H1 (cell line): ENCODE results near the gene ELP5. TPM values are rescaled to one million over a fixed set of nuclear protein-coding genes. Genes with fewer than 3 reads are reported as not detected.

Experiments
- CTCF ChIA-PET: fragments of 300-600 bp; sonication (Branson Sonifier 250); formaldehyde crosslinking; loops from one replicate; lab custom pipeline; 2021; ENCODE audit not compliant: partially characterized antibody; lab: Charles Lee
- POLR2A ChIA-PET: fragments of 300-600 bp; sonication (Branson Sonifier 250); formaldehyde crosslinking; loops from one replicate; lab custom pipeline; 2021; ENCODE audit warnings: inconsistent platforms; ENCODE audit not compliant: partially characterized antibody; lab: Charles Lee
- DNase-seq, 2 experiments: peaks; one replicate each; pipeline versions ENCODE4 v3.0.0 to v3.0.0-alpha.2; 2010 to 2022; ENCODE audit warnings: low spot score in 2 of 2, low read depth in 1 of 2, mixed read lengths in 1 of 2
- FAIRE-seq: peaks from 2 replicates; lab custom pipeline; 2011; peaks lifted over from hg19 to GRCh38; lab: Jason Lieb, UNC
- H2AFZ ChIP-seq: 2 replicates; pipeline ENCODE4 v1.8.1; 2012; ENCODE audit warnings: low read length, inconsistent platforms
- H2AK5ac ChIP-seq: 2 replicates; pipeline ENCODE4 v1.6.1; 2013; ENCODE audit warnings: low read depth, low read length
- H2BK120ac ChIP-seq: replicated peaks from 2 replicates; pipeline ENCODE3; 2013; ENCODE audit warnings: low read depth, low read length, inconsistent platforms
- H2BK12ac ChIP-seq: 2 replicates; pipeline ENCODE4 v1.6.1; 2013; ENCODE audit warnings: low read depth, low read length
- H2BK15ac ChIP-seq: 2 replicates; pipeline ENCODE4 v1.6.1; 2013; ENCODE audit warnings: low read length
- H2BK20ac ChIP-seq: 2 replicates; pipeline ENCODE4 v1.6.1; 2013; ENCODE audit warnings: low read length
- H2BK5ac ChIP-seq: 2 replicates; pipeline ENCODE4 v1.6.1; 2013; ENCODE audit warnings: low read depth, low read length
- H3K14ac ChIP-seq: 2 replicates; pipeline ENCODE4 v1.6.1; 2013; ENCODE audit warnings: inconsistent platforms; ENCODE audit not compliant: insufficient read length
- H3K18ac ChIP-seq: 2 replicates; pipeline ENCODE4 v1.6.1; 2013; ENCODE audit warnings: low read length; ENCODE audit errors: extremely low read depth
- H3K23ac ChIP-seq: 2 replicates; pipeline ENCODE4 v1.6.1; 2013; ENCODE audit warnings: inconsistent platforms; ENCODE audit not compliant: insufficient read length
- H3K23me2 ChIP-seq: 2 replicates; pipeline ENCODE4 v1.6.1; 2013; ENCODE audit warnings: low read depth, low read length
- H3K27ac ChIP-seq: 2 replicates; pipeline ENCODE4 v1.6.1; 2011; ENCODE audit warnings: low read depth, low read length, inconsistent platforms
- H3K27me3 ChIP-seq, 4 experiments: replicated peaks in 1 of 4; 1 replicate in 1 of 4; 2 replicates in 3 of 4; pipeline versions ENCODE4 v1.6.1 to v1.8.1; 2011 to 2013; ENCODE audit warnings: low read length in 3 of 4, mild to moderate bottlenecking in 3 of 4, inconsistent platforms in 2 of 4, mixed read lengths in 2 of 4, moderate library complexity in 1 of 4; ENCODE audit not compliant: control insufficient read depth in 3 of 4, insufficient read depth in 3 of 4; ENCODE audit errors: extremely low read depth in 1 of 4
- H3K36me3 ChIP-seq, 4 experiments: 2 replicates each; pipeline versions ENCODE4 v1.6.1 to v1.8.1; 2011 to 2013; ENCODE audit warnings: mild to moderate bottlenecking in 4 of 4, low read length in 3 of 4, moderate library complexity in 2 of 4, control low read depth in 1 of 4, inconsistent platforms in 1 of 4; ENCODE audit not compliant: insufficient read depth in 4 of 4, control insufficient read depth in 2 of 4
- H3K4ac ChIP-seq: replicated peaks from 2 replicates; pipeline ENCODE3; 2013; ENCODE audit warnings: low read length, low read depth, mixed read lengths, inconsistent platforms; ENCODE audit not compliant: insufficient read length
- H3K4me1 ChIP-seq, 4 experiments: replicated peaks in 1 of 4; 1 replicate in 1 of 4; 2 replicates in 3 of 4; pipeline versions ENCODE4 v1.6.1 to v1.8.1; 2011 to 2013; ENCODE audit warnings: low read length in 3 of 4, inconsistent platforms in 2 of 4, mixed read lengths in 1 of 4; ENCODE audit not compliant: insufficient read depth in 4 of 4, control insufficient read depth in 3 of 4
- H3K4me2 ChIP-seq, 2 experiments: 2 replicates each; pipeline versions ENCODE4 v1.6.1 to v1.8.1; 2011 to 2013; ENCODE audit warnings: low read depth in 2 of 2, low read length in 2 of 2, control low read depth in 1 of 2, inconsistent platforms in 1 of 2, mild to moderate bottlenecking in 1 of 2; ENCODE audit not compliant: insufficient read depth in 1 of 2
- H3K4me3 ChIP-seq, 4 experiments: fragments of 200-600, 300-600 bp in 1 of 4; sonication (generic), shearing (Covaris generic), sonication (Bioruptor Twin) in 1 of 4; 2 replicates each; pipeline versions ENCODE4 v1.5.1 to v1.8.1; 2011 to 2016; ENCODE audit warnings: low read length in 4 of 4, low read depth in 3 of 4, control low read depth in 2 of 4, inconsistent platforms in 2 of 4, mild to moderate bottlenecking in 2 of 4, mixed read lengths in 1 of 4, moderate library complexity in 1 of 4; ENCODE audit not compliant: insufficient read depth in 2 of 4; ENCODE audit errors: extremely low read depth in 1 of 4
- H3K56ac ChIP-seq: replicated peaks from 2 replicates; pipeline ENCODE3; 2013; ENCODE audit warnings: low read depth, mild to moderate bottlenecking, mixed read lengths, low read length, inconsistent platforms; ENCODE audit not compliant: insufficient read length
- H3K79me1 ChIP-seq: 2 replicates; pipeline ENCODE4 v1.6.1; 2013; ENCODE audit warnings: low read depth, low read length, control low read depth
- H3K79me2 ChIP-seq, 2 experiments: 2 replicates each; pipeline versions ENCODE4 v1.6.1 to v1.8.1; 2012 to 2013; ENCODE audit warnings: low read length in 2 of 2, mild to moderate bottlenecking in 2 of 2, inconsistent platforms in 1 of 2; ENCODE audit not compliant: insufficient read depth in 2 of 2, control insufficient read depth in 1 of 2
- H3K9ac ChIP-seq, 4 experiments: replicated peaks in 1 of 4; 1 replicate in 1 of 4; 2 replicates in 3 of 4; pipeline versions ENCODE4 v1.6.1 to v1.8.1; 2011 to 2013; ENCODE audit warnings: low read depth in 3 of 4, low read length in 3 of 4, control low read depth in 2 of 4, mild to moderate bottlenecking in 2 of 4, moderate library complexity in 2 of 4, inconsistent platforms in 1 of 4; ENCODE audit errors: extremely low read depth in 1 of 4
- H3K9me3 ChIP-seq, 2 experiments: 2 replicates each; pipeline versions ENCODE4 v1.6.1 to v1.8.1; 2012 to 2013; ENCODE audit warnings: mild to moderate bottlenecking in 2 of 2, moderate library complexity in 2 of 2, control low read depth in 1 of 2, inconsistent platforms in 1 of 2, low read depth in 1 of 2, low read length in 1 of 2, mixed read lengths in 1 of 2; ENCODE audit not compliant: insufficient read depth in 2 of 2
- H4K20me1 ChIP-seq, 2 experiments: replicated peaks in 1 of 2; 2 replicates each; pipeline versions ENCODE3 to v1.8.1; 2011 to 2013; ENCODE audit warnings: inconsistent platforms in 2 of 2, low read length in 2 of 2, mild to moderate bottlenecking in 1 of 2; ENCODE audit not compliant: insufficient read depth in 2 of 2, control insufficient read depth in 1 of 2
- H4K5ac ChIP-seq: 2 replicates; pipeline ENCODE4 v1.6.1; 2013; ENCODE audit warnings: low read length, low read depth, mixed read lengths, inconsistent platforms; ENCODE audit not compliant: insufficient read length
- H4K8ac ChIP-seq: 2 replicates; pipeline ENCODE4 v1.8.0; 2013; ENCODE audit warnings: mild to moderate bottlenecking, moderate library complexity, low read length, inconsistent platforms; ENCODE audit not compliant: insufficient read depth; ENCODE audit errors: extremely low read depth
- H4K91ac ChIP-seq: replicated peaks from 2 replicates; pipeline ENCODE3; 2013; ENCODE audit warnings: low read length, mixed read lengths, inconsistent platforms; ENCODE audit not compliant: insufficient read length
- ASH2L ChIP-seq: fragments of 200-600, 300-600 bp; sonication (generic); IDR thresholded peaks from one replicate; pipeline ENCODE4 v1.7.1; 2017; ENCODE audit warnings: low read length
- POLR2A ChIP-seq, 2 experiments: IDR thresholded peaks; 1 replicate in 1 of 2; 2 replicates in 1 of 2; pipeline ENCODE4 v1.6.1; 2011; ENCODE audit warnings: low read depth in 2 of 2, low read length in 2 of 2, mild to moderate bottlenecking in 2 of 2; ENCODE audit errors: control extremely low read depth in 1 of 2
- POLR2AphosphoS5 ChIP-seq: IDR thresholded peaks from 2 replicates; pipeline ENCODE4 v1.6.1; 2011; ENCODE audit warnings: low read depth, low read length
- RNF2 ChIP-seq: fragments of 200-900, 300-1000 bp; sonication (generic); IDR thresholded peaks from 2 replicates; pipeline ENCODE4 v1.7.1; 2016; ENCODE audit warnings: borderline replicate concordance, low read depth, mild to moderate bottlenecking, antibody characterized with exemption, low read length; ENCODE audit not compliant: poor library complexity, severe bottlenecking; ENCODE audit errors: missing control alignments
- SAP30 ChIP-seq: fragments of 300-600 bp; sonication (generic); IDR thresholded peaks from 2 replicates; pipeline ENCODE4 v1.7.1; 2012; ENCODE audit warnings: low read length, moderate library complexity, mild to moderate bottlenecking, inconsistent platforms; ENCODE audit not compliant: insufficient read depth, insufficient replicate concordance
- SIN3A ChIP-seq, 2 experiments: IDR thresholded peaks in 1 of 2; conservative IDR thresholded peaks in 1 of 2; 2 replicates each; pipeline ENCODE4 v1.6.1; 2011 to 2012; ENCODE audit warnings: low read length in 2 of 2, improper control_type of control experiment in 1 of 2, low read depth in 1 of 2, mild to moderate bottlenecking in 1 of 2
- SP1 ChIP-seq: IDR thresholded peaks from 2 replicates; pipeline ENCODE4 v1.6.1; 2011; ENCODE audit warnings: low read depth, low read length
- TAF1 ChIP-seq: IDR thresholded peaks from 2 replicates; pipeline ENCODE4 v1.6.1; 2011; ENCODE audit warnings: mild to moderate bottlenecking, low read depth, low read length
- TBP ChIP-seq: IDR thresholded peaks from 2 replicates; pipeline ENCODE4 v1.6.1; 2011; ENCODE audit warnings: low read depth, low read length, improper control_type of control experiment
- YY1 ChIP-seq: IDR thresholded peaks from 2 replicates; pipeline ENCODE4 v1.6.1; 2011; ENCODE audit warnings: low read depth, mild to moderate bottlenecking, low read length
- WGBS, 2 experiments: shearing (Covaris generic) in 1 of 2; methylation state at CpG; one replicate each; pipeline versions ENCODE4 v1.1.6 to v1.1.7; 2013 to 2015; ENCODE audit warnings: low lambda C conversion rate in 2 of 2, mixed read lengths in 2 of 2, inconsistent platforms in 1 of 2, low coverage in 1 of 2, missing lambda C conversion rate in 1 of 2; ENCODE audit not compliant: insufficient replicate concordance in 2 of 2, insufficient coverage in 1 of 2, insufficient read length in 1 of 2; ENCODE audit errors: extremely low coverage in 1 of 2, missing lambda C conversion rate in 1 of 2; 5-methylcytosine and 5-hydroxymethylcytosine counted together
- polyA plus RNA-seq, 7 experiments: library from polyadenylated mRNA; depleted of rRNA in 3 of 7; stranded (reverse) in 5 of 7; unstranded in 2 of 7; fragments of >200 nt in 5 of 7; fragments of 200-250 nt in 2 of 7; gene quantifications; 1 replicate in 5 of 7; 2 replicates in 1 of 7; 4 replicates in 1 of 7; pipeline versions ENCODE4 v1.2.1 to v1.2.3, GENCODE V29; 2011 to 2013; ENCODE audit warnings: missing spikeins in 2 of 7, mixed read lengths in 2 of 7
- total RNA-seq: library from RNA; stranded (reverse); fragmentation: NEBNext Ultra II Directional; extraction: Animal tissue kit (Norgen Biotek cat#: 25700); gene quantifications from 2 replicates; pipeline ENCODE4 v1.2.1, GENCODE V29; 2021

ELP5 gene
- total and polyA plus RNA-seq, 2 of the 8 experiments (the other 6 are each of a cell fraction or from before 2014, with no cell fraction given): 75.4 to 107 TPM

DNA sequence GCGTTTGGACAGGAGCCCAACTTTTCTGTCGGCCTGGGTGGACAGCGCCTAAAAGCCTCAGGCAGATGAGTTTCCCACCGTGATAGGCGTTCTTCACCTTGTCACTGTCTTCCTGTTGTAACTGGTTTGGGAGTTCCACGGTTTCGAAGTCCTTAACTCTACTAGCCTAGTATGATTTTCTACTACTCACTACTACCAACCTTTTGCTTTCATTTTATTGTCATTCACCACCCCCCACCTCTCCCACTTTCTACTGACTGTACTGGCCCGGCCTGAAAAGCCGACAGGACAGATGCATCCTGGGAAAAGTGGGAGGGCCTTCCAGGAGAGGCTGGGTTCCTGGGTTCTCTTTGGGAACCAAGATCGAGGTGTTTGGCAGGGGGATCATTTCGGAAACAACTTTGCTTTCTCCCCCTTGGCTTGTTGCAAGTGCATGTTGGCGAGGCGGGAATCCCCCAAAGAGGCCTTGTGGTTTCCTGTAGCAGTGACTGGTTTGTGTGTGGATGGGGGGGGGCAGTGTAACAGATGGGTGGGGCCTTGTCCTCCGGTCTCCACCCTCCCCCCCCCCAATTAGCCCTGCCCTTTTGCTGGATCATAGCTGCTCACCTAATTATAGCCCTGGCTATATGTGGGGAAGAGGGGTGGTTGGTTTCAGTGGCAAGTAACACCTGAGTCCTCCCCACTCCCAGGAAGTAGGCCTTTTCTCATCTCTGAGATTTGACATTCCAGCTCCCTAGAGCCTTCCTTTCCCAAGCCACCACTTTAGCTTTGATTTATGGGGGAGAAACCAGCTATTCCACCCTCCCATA is 56.8 kb downstream of the ELP5 start:
- Histone ChIP-seq H2AK5ac (peak overlapping the region; percentile 96; the same call in 1 of the 2 replicates), H3K79me1 (peaks cover 12% of the 10 kb centered on the region), H3K4me1 (peaks cover 0 to 14% (median 6%) of the 10 kb centered on the region in 4 experiments; a peak in 5 of 7 replicates), H3K27ac (peak overlapping the region; percentile 92), H3K79me2 (peaks cover 17 to 38% of the 10 kb centered on the region in 2 experiments), H4K5ac (peak overlapping the region; percentile 72), H3K9ac (peak overlapping the region; percentile 71 to 98 (median 96)), H3K56ac (peak overlapping the region; percentile 94), H3K27me3 (no peaks in the 10 kb centered on the region), H4K91ac (peak overlapping the region; percentile 88), H3K36me3 (peaks cover 27 to 44% (median 36%) of the 10 kb centered on the region in 4 experiments), H3K4me3 (peak overlapping the region; percentile 87 to 97 (median 90)), H3K4ac (peak overlapping the region; percentile 99), H3K9me3 (no peaks in the 10 kb centered on the region), H3K18ac (peak overlapping the region; percentile 93), H4K20me1 (peaks cover 21 to 26% of the 10 kb centered on the region in 2 experiments), H4K8ac (peak overlapping the region; percentile 88; the same call in 1 of the 2 replicates), H2BK15ac (0 out of 2 replicates have a peak overlapping the region, but pooled peaks have one; percentile 88), H3K14ac (no peak overlapping the region), H2AFZ (no peak overlapping the region), H2BK120ac (peak overlapping the region; percentile 70), H2BK20ac (0 out of 2 replicates have a peak overlapping the region, but pooled peaks have one; percentile 32), H2BK5ac (peak overlapping the region; percentile 97), H3K23ac (no peak overlapping the region), H3K23me2 (peaks cover 10% of the 10 kb centered on the region), H3K4me2 (peak overlapping the region; percentile 88 to 99), H2BK12ac (no peak overlapping the region)
- POLR2A ChIA-PET: interaction anchor here (0.8 to 11.3 kb wide), 32 partner anchors 9 to 263 kb away, joined by 3 to 223 read pairs (median 5); partner anchors contain the start of genes ACAP1, CLDN7, CTDNEP1 and DLG4
- CTCF ChIA-PET: interaction anchor here (0.6 to 4.5 kb wide), 7 partner anchors 12 to 263 kb away, joined by 3 to 22 read pairs (median 3); partner anchors contain the start of gene ASGR1
- 0% methylated on average over 14 of the region's 14 CpGs; no CpG with 5 or more reads in 1 of the 2 experiments for WGBS, 2 experiments
- FAIRE-seq (peak; percentile 19), DNase-seq (peak in 1 of 2 experiments; percentile 75)
- TF ChIP-seq RNF2: no peak
- 0 out of 2 replicates have a peak, but pooled peaks have one; percentile 38 for TF ChIP-seq TAF1
- peak; percentile 63 for TF ChIP-seq ASH2L
- peak; percentile 47; the same call in 1 of the 2 replicates for TF ChIP-seq SP1
- peak; percentile 51 to 70; a peak in 3 of 4 replicates for TF ChIP-seq SIN3A (conservative IDR thresholded peaks at IDR 0.05 in 1 of 2, IDR thresholded peaks at IDR 0.05 in 1 of 2; ENCODE audit: low read depth in 1 of 2, low read length in 2 of 2)
- TF ChIP-seq TBP: peak; percentile 34; the same call in 1 of the 2 replicates
- no peak for TF ChIP-seq YY1
- TF ChIP-seq SAP30: peak; percentile 73
- TF ChIP-seq POLR2A (IDR thresholded peaks at IDR 0.05; ENCODE audit: control extremely low read depth in 1 of 2, low read depth in 2 of 2, low read length in 2 of 2): peak; percentile 50 to 66
- peak; percentile 16; the same call in 1 of the 2 replicates for TF ChIP-seq POLR2AphosphoS5
